GM19328 (cell line): ENCODE measurements around the gene TGFB2.

Experiments
- ATAC-seq: cut with Tn5 transposase; IDR thresholded peaks from one replicate; pipeline ENCODE4 v1.9.1; 2021; ENCODE audit warnings: mild to moderate bottlenecking, moderate library complexity; ENCODE audit not compliant: unreplicated experiment

The TGFB2 gene

DNA sequence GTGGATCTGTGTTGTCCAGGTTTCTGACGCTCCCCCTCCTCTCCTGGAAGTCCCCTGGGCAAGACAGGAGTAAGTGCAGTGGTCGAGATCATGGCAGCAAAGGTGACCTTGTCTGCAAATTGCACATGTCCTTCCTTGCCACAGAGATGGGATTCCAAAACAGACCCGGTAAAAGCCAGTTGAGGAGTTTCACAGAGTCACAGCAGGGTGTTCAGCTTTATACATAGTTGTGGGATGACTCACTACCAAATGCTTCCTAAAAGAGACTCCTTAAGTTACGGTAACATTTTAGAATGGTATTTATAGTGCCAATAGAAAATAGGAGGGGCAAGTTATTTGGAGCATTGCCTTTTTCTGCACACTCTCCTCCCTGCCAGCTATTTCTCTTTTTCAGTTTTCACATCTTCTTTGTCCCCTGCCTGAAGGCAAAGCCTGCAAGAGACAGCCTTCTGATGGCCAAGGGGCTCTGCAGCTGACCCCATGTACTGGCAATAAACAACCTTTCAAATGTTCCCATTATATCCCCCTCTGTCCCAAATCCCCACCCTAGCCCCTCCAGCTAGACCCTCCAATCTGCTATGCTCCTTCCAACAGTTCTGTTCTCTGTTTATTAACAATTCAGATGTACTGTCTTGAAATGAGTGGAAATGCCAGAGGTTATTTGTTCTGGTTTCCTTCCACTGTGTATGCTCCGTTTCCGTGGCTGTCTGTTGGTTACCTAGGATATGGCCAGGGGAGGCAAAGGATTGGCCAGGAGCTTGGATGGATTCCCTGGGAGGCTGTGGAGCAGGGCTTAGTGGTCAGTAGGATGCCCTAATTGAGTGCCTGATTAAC lies 115.0 kb downstream of the TGFB2 start:
- ATAC-seq = no peak

DNA sequence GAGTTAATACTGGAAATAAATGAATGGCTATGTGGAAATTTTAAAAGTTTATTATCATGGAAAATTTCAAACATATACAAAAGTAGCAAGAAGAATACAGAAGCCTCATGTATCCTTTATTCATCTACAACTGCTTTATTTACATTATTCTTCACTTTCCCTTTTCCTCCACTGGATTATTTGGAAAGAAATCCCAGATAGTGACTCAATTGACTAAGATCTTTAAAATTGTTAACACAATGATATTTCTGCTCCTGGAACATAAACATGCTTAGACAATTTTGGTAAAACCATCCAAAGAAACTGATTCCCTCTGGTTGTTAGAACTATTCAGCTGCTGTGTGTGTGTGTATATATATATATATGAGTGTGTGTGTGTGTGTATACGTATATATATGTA lies 116.2 kb downstream of the TGFB2 start:
- ATAC-seq = no peak

DNA sequence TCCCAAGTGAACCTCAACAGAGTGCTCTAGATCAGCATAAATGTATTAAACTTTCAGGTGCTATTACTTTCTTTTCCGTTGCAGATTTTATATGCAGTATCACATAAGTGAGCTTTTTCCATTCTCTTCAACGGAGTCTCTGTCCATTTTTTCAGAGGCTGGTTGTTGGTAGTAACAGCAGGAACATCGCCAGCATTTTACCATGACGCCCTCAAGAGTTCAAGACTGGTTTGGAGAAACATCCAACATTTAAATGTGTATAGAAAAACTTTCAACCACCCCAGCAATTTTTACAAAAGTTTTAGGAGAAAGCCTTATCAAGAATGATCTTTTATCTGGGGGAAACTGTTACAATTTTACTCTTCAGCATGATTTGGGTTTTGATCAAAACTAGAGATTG lies 117.0 kb downstream of the TGFB2 start:
- ATAC-seq = no peak

DNA sequence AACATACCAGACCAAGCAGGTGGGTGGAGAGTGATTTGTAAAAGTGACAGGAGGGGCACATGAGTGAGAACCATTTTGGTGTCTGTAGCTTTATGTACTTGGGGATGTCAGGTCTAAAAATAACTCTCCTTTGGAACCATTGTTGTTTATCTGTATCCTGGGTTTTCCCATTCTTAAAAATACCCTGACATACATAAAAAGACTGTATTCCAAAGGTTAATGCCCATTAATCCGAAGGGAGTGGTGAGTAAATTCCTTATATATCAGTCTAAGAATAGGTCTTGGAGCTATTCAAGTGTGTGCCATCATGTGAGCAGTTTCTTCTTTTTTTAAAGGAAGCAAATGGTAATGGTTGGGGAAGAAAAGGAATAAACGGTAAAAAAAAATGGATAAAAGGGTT lies 117.5 kb downstream of the TGFB2 start:
- ATAC-seq = no peak

DNA sequence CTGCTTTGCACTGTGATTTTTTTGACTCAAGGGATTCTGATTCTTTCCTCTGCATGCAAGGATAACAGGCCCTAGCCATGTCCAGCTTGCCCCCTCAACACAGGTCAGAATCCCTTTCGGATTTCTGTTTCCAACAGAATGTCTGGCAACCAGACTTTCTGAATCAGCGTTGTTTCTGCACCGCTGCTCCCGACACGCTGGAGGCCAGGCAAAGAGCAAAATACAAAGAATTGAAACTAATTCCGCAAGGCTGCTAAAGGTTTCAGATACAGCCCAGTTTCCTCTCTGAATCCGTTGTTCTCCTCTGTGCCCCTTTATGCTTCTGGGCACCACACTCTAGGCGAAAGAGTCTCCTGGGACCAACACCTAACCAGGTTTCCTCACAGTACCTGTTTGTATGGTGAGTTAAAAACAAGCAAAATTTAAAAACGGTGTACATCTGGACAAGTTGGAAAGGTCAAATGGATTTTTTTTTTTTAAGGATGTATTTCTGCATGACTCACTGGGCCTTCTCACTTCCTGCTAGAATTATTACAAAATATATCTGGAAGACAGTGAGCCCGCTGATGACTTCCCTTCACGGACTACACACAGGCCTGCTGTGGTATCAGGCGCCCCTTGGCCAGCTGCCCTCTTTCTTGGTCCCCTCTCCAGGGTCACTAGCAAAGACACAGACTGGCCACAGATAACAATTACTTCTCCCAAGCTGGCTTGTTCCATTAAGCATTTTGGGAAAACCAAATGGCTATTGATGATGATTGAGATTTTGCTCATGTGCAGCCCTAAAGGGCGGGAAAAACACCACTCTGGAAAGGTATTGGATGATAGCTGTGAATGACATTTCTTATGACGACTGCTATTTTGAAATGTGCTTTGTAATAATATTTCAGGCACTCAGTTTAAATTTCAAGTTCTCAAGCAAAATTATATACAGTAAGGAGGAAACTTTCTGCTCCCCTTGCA lies 118.3 kb downstream of the TGFB2 start:
- ATAC-seq = no peak

DNA sequence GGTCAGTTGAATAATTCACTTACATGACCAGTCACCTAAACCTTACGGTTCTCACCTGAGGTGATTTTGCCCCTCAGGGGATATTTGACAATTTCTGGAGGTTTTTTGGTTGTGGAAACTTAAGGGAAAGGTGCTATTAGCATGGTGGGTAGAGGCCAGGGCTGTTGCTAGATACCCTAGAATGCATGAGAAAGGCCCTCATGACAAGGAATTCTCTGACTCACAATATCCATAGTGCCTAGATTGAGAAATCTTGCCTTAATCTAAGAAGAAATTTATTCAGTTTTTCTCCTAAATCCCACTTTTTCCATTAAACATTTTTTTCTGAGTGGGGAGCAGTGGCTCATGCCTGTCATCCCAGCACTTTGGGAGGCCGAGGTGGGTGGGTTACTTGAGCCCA lies 119.7 kb downstream of the TGFB2 start:
- ATAC-seq = no peak

DNA sequence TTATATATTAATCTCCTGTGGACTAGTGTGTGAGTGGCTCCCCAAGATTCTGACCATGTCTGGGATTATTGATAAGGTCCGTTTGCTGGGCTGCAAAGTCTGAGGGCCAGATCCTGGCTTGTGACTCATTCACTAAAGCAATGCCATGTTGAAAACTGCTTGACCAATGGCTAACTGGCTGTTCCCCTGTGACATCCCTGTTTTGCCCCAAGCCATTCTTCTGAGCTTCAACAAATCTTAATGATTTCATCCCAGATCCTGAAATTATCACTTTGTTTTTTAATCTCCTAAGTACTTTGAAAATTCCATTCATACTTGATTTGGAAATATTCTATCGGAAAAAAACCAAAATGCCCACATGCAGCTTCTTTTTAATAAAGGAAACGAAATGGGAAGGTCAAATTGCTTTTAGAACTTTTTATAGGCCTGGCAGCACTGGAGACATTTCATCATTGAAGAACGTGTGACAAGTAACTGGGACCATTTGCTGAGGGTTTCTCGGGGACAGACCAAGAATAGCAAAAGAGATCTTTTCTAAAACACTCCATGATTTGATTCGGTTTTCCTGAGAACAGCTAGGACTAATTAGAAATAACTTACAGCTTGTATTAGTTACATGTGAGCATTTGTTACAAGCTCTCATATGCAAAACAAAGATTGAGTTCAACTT lies 121.3 kb downstream of the TGFB2 start:
- ATAC-seq = no peak

DNA sequence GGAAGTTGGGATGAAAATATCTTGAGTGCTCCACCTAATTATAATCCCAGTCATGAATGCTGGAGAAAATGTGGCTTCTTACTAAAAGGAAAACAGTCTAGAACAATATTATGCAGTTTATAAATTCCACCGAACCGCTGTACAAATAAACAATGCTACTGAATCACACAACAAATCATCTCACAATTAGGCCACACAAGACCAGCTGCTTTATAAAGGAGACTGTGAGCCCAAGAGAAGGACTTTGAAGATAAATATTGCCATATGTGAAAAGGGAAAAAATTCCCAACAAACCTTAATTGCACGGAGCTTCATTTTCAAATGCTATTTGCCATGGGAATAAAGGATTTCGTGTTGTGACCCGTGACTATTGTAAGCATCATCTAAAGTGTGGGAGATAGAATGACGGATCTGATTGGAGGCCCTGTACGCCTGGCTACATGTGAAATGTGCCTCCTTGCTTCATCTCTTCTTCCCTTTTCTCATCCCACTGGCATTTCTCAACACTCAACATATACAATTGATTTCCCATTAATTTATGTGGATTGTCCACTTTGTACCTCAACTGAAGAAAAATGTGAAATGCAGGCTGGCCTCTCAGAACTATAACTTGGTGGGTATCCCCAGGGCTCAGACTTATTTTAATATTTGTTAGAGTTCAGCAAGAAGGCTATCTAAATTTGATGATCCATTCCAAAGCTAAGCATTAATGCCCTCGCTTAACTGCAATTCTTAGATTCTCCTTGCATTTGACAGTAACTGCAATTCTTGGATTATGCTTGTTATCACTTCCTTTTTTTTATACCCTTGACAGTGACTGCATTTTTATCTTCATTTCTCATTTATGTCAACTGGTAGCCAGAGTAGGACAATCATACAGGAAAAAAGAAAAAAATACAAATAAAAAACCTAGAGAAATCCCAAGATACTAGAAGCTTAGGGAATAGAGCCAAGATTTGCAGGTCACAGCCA lies 122.3 kb downstream of the TGFB2 start:
- ATAC-seq = no peak

- no peak for ATAC-seq
Observed at GRCh38 chr1:218468711-218469110, 123.6 kb downstream of the TGFB2 start.

DNA sequence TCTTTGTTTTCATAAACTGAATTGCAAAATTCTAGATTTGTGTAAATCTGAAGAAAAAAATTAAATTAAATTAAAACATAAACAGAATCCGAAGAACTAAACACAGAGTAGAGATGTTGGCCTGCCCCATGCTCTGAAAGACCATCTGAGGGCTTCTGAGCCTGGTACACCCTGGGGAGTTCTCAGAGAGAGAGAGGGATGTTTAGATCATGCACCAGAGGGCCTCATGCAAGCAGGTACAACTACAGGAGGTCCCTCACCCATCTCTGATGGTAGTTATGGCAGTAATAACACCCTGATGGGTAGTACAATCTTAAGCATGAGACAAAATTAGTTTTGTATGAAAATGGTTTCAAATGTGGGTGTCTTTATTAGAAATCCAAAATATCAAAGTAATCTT lies 127.7 kb downstream of the TGFB2 start:
- no peak for ATAC-seq

DNA sequence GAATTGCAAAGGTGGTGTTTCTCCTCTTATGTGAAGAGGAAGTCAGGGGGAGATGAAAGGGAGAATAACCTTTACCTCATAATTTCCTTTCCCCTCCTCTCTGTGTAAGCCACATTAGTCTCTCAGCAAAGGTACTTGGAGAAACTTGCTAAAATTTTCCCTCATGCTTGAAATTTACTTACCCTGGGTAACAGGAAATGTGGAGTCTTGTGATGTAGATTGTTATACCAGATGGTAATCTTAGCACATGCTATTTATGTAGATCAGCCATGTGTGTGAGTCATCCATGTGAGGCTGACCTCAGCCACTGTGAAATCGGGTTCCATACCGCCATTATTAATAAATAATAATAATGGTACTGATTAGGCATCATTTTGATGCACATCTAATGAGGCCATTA lies 128.4 kb downstream of the TGFB2 start:
- no peak for ATAC-seq

- no peak for ATAC-seq
Observed at GRCh38 chr1:218474128-218474527, 129.0 kb downstream of the TGFB2 start.

GRCh38 chr1:218475275-218475674 lies 130.1 kb downstream of the TGFB2 start:
- ATAC-seq = no peak

DNA sequence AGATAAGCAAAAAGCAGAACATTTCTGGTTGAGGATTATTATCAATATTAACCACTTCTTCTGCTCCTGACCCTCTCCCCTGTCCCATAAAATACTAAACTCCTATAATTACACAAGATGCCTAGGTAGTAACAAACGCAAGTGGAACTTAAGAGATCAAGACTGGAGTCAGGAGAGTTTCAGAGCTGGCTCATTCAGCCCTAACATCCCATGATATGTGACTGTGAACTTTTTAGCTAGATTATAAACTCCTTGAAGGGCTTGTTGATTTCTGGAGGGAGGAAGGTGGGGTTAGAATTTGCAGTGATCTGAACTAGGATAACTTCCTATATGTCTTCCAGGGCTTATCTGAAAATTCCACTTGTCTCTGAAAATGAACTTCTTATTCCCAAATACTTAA lies 130.6 kb downstream of the TGFB2 start:
- no peak for ATAC-seq

GRCh38 chr1:218476385-218476784 lies 131.2 kb downstream of the TGFB2 start:
- no peak for ATAC-seq

DNA sequence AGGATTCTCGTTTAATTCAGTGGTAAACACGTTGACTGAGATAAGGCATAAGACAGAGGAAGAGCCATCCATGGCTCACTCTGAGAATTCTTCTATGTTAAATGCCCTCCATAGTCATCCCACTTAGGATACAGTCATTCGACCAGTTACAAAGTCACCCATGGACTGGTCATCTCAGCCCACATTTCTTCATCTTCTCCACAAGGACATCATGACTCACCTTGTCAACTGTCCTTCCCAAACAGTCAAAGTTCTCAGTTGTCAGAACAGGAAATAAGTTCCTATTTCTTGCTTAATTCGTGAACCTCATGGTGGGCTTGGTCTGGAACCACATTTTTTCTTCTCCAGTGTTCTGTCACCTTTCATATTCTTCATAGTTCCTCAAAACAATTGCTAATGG lies 133.2 kb downstream of the TGFB2 start:
- ATAC-seq = no peak

DNA sequence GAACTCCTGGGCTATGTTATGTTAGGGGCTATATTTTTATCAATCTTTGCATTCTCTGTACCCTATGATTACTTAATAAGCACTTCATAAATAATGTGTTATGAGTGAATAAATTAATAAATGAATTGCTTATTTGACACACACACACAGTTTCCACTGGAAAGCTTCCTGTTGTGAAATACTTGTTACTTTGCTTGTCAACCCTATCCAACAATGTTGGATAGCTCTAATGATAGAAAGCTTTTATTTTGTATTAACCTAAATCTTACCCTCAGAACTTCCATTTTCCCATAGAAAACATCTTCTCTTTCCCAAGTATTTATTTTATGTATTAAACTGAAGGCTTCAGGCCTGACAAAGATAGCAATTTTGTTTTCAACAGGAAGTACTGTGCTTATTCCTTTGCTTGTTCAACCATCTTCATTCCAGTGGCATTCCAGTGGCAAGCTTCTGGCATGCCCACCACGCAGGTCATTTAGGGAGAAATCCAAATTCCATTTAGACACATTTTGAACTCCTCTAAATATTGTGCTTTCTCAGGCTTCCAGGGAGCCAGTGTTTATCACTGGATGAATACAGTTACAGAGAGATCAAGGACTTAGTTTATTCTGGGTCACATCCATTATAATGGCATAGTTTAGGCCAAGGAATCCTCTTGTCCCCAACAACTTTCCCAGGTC lies 134.4 kb downstream of the TGFB2 start:
- no peak for ATAC-seq

DNA sequence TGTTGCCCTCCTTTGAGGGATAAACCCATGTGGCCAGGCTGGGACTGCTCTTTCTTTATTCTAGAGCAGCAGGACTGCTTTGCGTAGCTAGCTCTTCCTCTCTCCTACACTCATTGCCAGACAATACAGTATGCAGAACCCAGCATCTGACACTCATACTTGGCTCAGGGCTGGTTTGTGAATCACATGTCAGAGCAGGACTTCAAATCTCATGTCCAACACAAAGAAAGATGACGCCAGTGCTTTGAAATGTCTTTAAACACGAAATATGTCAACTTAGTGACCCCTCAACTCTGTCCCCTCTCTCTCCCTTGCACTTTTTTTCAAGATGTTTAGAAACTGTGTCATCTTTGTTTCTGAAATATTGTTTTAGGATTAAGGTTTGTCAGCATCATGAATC lies 135.0 kb downstream of the TGFB2 start:
- ATAC-seq = no peak

DNA sequence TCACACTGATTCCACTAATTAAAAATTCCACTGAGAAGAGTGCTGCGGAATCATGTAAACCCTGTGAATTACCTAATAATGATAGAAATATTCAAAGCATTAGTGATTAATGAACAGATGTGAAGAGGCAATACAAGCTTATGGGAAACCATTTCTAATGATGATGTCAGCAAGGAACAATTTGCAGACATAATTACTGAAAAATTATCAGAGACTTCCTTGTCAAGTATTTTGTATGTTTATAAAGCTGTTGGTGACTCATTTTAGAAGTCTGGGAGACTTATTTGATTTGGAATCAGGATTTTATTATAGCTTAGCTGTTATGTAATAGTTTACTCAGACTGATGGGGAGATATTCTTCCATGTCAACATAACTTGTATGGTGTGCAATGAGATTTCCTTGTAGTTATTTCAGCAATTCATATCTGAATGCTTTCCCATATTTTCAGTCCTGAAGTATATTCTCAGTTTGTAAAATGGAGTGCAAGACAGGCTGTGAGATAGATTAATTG lies 135.5 kb downstream of the TGFB2 start:
- ATAC-seq = no peak
